Small intestine (tissue), 7 donors: ENCODE data around the gene ANKRD13B. TPM values are rescaled to one million over a fixed set of nuclear protein-coding genes. Genes with fewer than 3 reads are reported as not detected.
"Not testable (repeated sequence)": the region's sequence is repeated elsewhere in the genome, so short reads cannot be mapped to it uniquely, and the experiment has no call there.

Source experiments
- DNase-seq, 2 donors: peaks; one replicate each; pipeline versions ENCODE4 v3.0.0 to v3.0.0-alpha.2; 2013
- FAIRE-seq: peaks from 2 replicates; lab custom pipeline; 2012; peaks lifted over from hg19 to GRCh38; lab: Jason Lieb, UNC
- H3K27ac ChIP-seq, 3 donors: one replicate each; pipeline ENCODE4 v1.5.1; 2013; ENCODE audit warnings: low read length in 2 of 3, mild to moderate bottlenecking in 2 of 3, control low read depth in 1 of 3, inconsistent platforms in 1 of 3, low read depth in 1 of 3, moderate library complexity in 1 of 3
- H3K27me3 ChIP-seq, 3 donors: one replicate each; pipeline ENCODE4 v1.6.1; 2013; ENCODE audit warnings: low read length in 3 of 3, inconsistent platforms in 1 of 3; ENCODE audit not compliant: control insufficient read depth in 3 of 3, insufficient read depth in 3 of 3
- H3K36me3 ChIP-seq, 3 donors: one replicate each; pipeline ENCODE4 v1.6.1; 2013; ENCODE audit warnings: low read length in 3 of 3, inconsistent platforms in 1 of 3, low read depth in 1 of 3, mild to moderate bottlenecking in 1 of 3, moderate library complexity in 1 of 3; ENCODE audit not compliant: control insufficient read depth in 3 of 3, insufficient read depth in 2 of 3
- H3K4me1 ChIP-seq, 3 donors: one replicate each; pipeline ENCODE4 v1.6.1; 2013; ENCODE audit warnings: low read length in 2 of 3, inconsistent platforms in 1 of 3, low read depth in 1 of 3, mild to moderate bottlenecking in 1 of 3, moderate library complexity in 1 of 3; ENCODE audit not compliant: control insufficient read depth in 3 of 3, insufficient read depth in 2 of 3
- H3K4me3 ChIP-seq, 3 donors: one replicate each; pipeline ENCODE4 v1.5.1; 2013; ENCODE audit warnings: low read length in 3 of 3, control low read depth in 1 of 3, inconsistent platforms in 1 of 3, low read depth in 1 of 3, mild to moderate bottlenecking in 1 of 3, moderate library complexity in 1 of 3
- H3K9me3 ChIP-seq, 2 donors: one replicate each; pipeline ENCODE4 v1.6.1; 2013; ENCODE audit warnings: low read depth in 1 of 2, low read length in 1 of 2; ENCODE audit not compliant: control insufficient read depth in 2 of 2, insufficient read depth in 1 of 2
- WGBS, 3 donors: extraction: QIAGEN DNeasy Blood & Tissue Kit; methylation state at CpG; one replicate each; pipeline ENCODE4 v1.1.7; 2013; 5-methylcytosine and 5-hydroxymethylcytosine counted together
- polyA plus RNA-seq, 4 donors: library from polyadenylated mRNA; stranded (reverse) in 3 of 4; unstranded in 1 of 4; fragments of 200-250 nt in 3 of 4; fragments of 120-200 nt in 1 of 4; gene quantifications; one replicate each; pipeline versions ENCODE4 v1.2.1 to v1.2.3, GENCODE V29; 2013
- donor health status: healthy with polysubstance abuse.
- donor health status: control.
- donor health status: control.
- donor health status: Bipolar disorder and iron deficiency.
- donor health status: healthy.

The ANKRD13B gene
- polyA plus RNA-seq, 4 donors: 2.5 to 4.0 (median 3.0) TPM; not detected in 1

DNA sequence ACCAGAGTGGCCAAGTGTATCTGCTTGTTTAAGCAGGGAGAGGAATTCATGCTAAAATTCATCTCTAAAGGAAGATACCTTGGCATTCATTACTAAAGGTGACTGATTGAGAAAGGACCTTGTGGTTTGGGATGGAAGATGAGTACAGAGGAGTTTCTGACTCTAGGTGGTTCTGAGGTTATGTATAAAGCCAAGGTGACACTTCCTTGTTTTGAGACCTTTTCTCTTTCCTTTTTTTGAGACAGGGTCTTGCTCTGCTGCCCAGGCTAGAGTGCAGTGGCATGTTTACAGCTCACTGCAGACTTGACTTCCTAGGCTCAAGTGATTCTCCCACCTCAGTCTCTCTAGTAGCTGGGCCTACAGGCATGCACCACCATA lies 35.2 kb upstream of the ANKRD13B start:
- no peak for DNase-seq
- no peaks in the 10 kb centered on the region for H3K9me3 ChIP-seq
- H3K4me1 ChIP-seq: peaks cover 2 to 25% (median 6%) of the 10 kb centered on the region in 3 donors
- H3K4me3 ChIP-seq: no peak overlapping the region
- H3K36me3 ChIP-seq: peaks cover 0 to 17% (median 9%) of the 10 kb centered on the region in 3 donors
- FAIRE-seq: no peak
- no peak overlapping the region for H3K27ac ChIP-seq
- no peaks in the 10 kb centered on the region for H3K27me3 ChIP-seq

DNA sequence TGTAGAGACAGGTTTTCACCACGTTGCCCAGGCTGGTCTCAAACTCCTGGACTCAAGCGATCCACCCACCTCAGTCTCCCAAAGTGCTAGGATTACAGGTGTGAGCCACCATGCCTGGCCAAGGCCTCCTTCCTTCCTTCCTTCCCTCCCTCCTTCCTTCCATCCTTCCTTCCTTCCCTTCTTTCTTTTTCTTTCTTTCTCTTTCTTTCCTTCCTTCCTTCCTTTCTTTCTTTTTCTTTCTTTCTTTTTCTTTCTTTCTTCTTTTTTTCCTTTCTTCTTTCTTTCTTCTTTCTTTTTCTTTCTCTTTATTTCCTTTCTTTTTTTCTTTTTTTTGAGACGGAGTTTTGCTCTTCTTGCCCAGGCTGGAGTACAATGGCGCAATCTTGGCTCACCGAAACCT lies 34.8 kb upstream of the ANKRD13B start:
- H3K27ac ChIP-seq, H3K27me3 ChIP-seq, H3K4me3 ChIP-seq, FAIRE-seq, DNase-seq, H3K9me3 ChIP-seq: not testable (repeated sequence)
- H3K36me3 ChIP-seq: peaks cover 0 to 21% (median 9%) of the 10 kb centered on the region in 3 donors
- peaks cover 2 to 25% (median 6%) of the 10 kb centered on the region in 3 donors for H3K4me1 ChIP-seq
- 94 to 95% (median 94%) methylated on average over 5 of the region's 5 CpGs for WGBS, 3 donors

DNA sequence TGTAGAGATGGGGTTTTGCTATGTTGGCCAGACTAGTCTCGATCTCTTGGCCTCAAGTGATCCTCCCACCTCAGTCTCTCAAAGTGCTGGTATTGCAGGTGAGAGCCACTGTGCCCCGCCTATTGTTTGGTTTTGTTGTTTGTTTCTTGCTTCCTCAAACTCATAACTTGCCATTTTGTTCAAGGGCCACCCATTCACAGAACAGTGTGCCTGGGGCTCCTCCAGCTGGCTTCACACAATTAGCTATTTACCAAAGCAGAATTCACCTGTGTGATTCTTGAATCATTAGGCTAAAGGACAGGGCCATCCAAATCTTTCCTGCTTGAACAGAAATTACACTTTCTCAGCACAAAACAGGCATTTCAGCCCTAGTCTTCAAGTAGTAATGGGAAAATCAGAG lies 33.3 kb upstream of the ANKRD13B start:
- 92 to 93% (median 93%) methylated on average over 2 of the region's 2 CpGs for WGBS, 3 donors
- H3K4me1 ChIP-seq: peaks cover 2 to 31% (median 6%) of the 10 kb centered on the region in 3 donors
- H3K9me3 ChIP-seq: no peaks in the 10 kb centered on the region
- FAIRE-seq (no peak), DNase-seq (no peak)
- peaks cover 0 to 27% (median 9%) of the 10 kb centered on the region in 3 donors for H3K36me3 ChIP-seq
- no peaks in the 10 kb centered on the region for H3K27me3 ChIP-seq
- no peak overlapping the region for H3K27ac ChIP-seq
- no peak overlapping the region for H3K4me3 ChIP-seq

DNA sequence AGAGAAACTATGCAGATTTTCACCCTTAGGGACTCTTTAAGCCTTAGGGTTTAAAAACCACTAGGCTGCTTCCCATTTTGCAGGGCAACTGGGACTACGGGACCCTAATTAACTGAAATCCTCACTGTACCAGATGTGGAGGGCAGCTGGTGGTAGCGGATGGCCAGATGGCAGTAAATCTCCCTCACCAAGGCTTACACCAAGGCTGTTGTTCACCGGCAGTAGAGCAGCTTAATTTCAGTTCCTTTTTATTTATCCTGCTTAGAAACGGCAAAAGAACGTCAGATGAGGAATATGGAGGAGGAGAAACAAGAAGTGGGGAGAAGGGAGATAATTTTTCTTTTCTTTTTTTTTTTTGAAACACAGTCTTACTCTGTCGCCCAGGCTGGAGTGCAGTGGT lies 32.6 kb upstream of the ANKRD13B start:
- no peak overlapping the region for H3K4me3 ChIP-seq
- WGBS, 3 donors: 74 to 92% (median 87%) methylated on average over 6 of the region's 6 CpGs
- peaks cover 2 to 31% (median 7%) of the 10 kb centered on the region in 3 donors for H3K4me1 ChIP-seq
- DNase-seq (no peak), FAIRE-seq (no peak)
- no peaks in the 10 kb centered on the region for H3K9me3 ChIP-seq
- peak overlapping the region in 1 of 3 donors; percentile 22 for H3K27ac ChIP-seq
- H3K36me3 ChIP-seq: peaks cover 0 to 31% (median 9%) of the 10 kb centered on the region in 3 donors
- H3K27me3 ChIP-seq: peaks cover 0 to under 1% (median 0%) of the 10 kb centered on the region in 3 donors

DNA sequence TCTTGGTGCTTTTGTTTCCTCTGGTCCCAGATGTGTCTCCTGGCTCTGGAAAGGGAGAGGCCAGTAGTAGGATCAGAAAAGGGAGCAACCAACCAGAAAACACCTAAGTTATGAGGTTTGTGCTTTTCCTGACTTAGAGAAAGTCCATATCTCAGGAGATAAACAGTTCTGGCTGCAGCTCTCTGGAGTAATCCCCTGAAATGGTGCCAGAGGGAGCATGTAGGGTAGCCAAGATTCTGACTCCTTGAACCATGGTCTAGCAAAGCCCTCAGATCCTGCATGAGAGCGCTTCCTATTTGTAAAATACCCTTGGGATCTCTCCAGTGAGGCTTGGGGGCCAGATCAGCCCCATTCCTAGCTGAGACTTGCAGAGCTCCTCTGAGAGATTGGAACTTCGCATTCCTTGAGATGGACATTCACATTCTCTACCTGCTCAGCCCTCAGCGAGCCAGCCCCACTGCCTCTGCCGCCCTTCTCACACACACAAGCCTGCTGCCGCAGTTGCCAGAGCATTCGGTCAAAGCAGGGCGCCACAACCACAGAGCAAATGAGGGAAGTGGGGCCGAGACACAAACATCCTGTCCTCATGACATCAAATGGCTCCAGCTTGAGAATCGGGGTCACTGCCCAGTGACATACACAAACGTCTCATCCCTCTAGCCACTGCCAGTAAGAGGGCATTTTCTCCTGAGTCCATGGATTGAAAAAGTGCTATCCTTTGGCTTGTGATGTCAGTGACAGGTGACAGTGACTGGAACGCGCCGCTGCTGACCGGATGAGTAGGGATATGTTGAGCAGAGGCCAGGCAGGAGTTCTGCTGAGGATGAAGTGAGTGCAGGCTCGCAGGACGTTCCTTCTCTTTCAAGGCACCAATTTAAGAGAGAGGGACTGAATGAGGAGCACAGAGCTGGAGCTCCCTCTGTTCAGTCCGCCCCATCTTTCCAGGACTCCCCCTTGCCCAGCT lies 31.1 kb upstream of the ANKRD13B start:
- H3K27me3 ChIP-seq: peaks cover 0 to 8% (median 0%) of the 10 kb centered on the region in 3 donors
- no peak for FAIRE-seq
- WGBS, 3 donors: 65 to 87% (median 78%) methylated on average over 17 of the region's 17 CpGs
- H3K4me3 ChIP-seq: no peak overlapping the region
- peaks cover 2 to 37% (median 6%) of the 10 kb centered on the region in 3 donors for H3K4me1 ChIP-seq
- H3K36me3 ChIP-seq: peaks cover 0 to 31% (median 9%) of the 10 kb centered on the region in 3 donors
- peak overlapping the region in 1 of 3 donors; percentile 41 for H3K27ac ChIP-seq
- no peaks in the 10 kb centered on the region for H3K9me3 ChIP-seq
- DNase-seq: peak in 1 of 2 donors; percentile 15

DNA sequence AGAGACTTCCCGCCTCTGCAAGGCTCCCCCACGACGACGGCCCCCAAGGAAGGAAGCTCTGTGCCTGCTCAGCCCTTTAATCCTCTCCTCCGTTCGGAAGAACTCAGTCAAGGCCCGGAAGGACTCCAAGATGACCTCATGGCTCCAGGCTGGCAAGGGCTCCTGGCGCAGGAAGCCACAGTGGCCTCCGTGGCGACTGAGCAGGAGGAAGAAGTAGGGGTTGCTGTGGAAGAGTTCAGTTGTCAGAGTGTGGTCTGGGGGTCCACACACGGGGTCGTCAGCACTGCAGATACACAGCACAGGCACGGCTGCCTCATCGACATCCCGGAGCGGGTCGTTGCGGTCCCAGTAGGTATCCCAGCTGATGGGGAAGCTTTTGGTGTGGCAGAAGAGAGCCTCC lies 30.3 kb upstream of the ANKRD13B start:
- H3K4me3 ChIP-seq: no peak overlapping the region
- peaks cover 0 to 8% (median 0%) of the 10 kb centered on the region in 3 donors for H3K27me3 ChIP-seq
- 85 to 91% (median 87%) methylated on average over 18 of the region's 18 CpGs for WGBS, 3 donors
- no peaks in the 10 kb centered on the region for H3K9me3 ChIP-seq
- peaks cover under 1 to 30% (median 6%) of the 10 kb centered on the region in 3 donors for H3K4me1 ChIP-seq
- FAIRE-seq: no peak
- DNase-seq: no peak
- H3K27ac ChIP-seq: peak overlapping the region in 2 of 3 donors; percentile 6 to 41
- H3K36me3 ChIP-seq: peaks cover 0 to 31% (median 9%) of the 10 kb centered on the region in 3 donors

DNA sequence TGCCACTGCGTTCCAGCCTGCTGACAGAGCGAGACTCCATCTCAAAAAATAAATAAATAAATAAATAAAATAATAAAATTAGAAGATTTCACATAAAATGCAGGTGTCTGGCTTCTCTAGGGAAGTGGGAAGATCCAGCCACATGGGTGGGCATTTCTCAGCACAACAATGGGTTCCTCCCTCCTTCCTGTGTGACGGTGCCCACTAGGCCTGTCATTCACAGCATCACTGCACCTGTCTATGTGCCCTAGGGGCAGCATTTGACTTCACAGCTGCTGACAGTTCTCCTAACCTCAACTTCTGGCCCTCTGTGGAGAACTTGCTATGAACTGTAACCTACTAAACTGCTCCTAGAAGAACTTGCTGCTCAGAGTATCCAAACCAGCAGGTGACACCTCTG lies 29.1 kb upstream of the ANKRD13B start:
- DNase-seq: no peak
- 93 to 100% (median 98%) methylated on average over 3 of the region's 3 CpGs for WGBS, 3 donors

DNA sequence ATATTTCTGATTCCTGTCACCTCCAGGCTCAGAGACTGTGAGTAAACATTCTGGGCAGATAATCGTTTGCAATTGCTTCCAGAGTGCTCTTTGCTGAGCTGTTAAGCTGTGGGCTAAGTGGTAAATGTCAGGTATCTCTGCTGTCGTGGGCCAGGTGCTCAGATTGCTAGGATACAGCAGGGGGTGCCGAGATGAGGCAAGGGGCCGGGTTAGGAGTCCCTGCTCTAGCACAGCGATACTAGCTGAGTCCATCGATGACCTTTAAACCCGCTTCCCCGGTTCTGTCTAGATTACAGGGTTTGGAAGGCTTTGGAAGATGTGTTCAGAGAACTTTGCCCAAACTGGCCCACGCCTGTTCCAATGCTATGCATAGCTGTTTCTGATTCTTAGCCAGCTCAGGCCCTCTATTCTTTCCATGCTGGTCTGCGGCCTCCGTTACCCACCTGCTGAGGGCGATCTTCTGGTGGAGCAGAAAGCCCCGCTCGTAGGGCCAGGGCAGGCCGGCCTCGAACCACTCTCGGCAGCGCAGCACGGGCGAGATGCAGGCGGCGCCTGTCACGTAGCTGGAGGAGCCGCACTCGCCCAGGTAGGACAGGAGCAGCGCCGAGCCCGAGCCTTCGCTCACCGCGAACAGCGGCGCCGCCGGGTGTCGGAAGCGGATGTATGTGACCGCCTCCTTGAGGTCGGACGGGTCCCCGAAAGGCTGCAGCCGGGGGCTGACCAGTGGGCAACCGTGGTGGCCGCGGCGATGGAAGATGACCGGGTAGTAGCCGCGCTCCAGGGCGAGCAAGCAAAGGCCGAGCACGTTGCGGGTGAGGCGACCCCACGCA lies 27.1 kb upstream of the ANKRD13B start:
- DNase-seq (peak; percentile 73 to 86), FAIRE-seq (no peak)
- peaks cover 0 to 41% (median 9%) of the 10 kb centered on the region in 3 donors for H3K36me3 ChIP-seq
- 2 to 14% (median 6%) methylated on average over 41 to 55 of the region's 55 CpGs for WGBS, 3 donors
- H3K4me1 ChIP-seq: peaks cover 0 to 39% (median 8%) of the 10 kb centered on the region in 3 donors
- peak overlapping the region; percentile 52 to 68 (median 57) for H3K4me3 ChIP-seq
- H3K9me3 ChIP-seq: no peaks in the 10 kb centered on the region
- peaks cover 0 to 8% (median 0%) of the 10 kb centered on the region in 3 donors for H3K27me3 ChIP-seq
- peak overlapping the region; percentile 74 to 97 (median 75) for H3K27ac ChIP-seq

More for the DNA sequence above, 29.1 kb upstream of the ANKRD13B start:
- H3K9me3 ChIP-seq: no peaks in the 10 kb centered on the region
- H3K27me3 ChIP-seq: peaks cover 0 to 8% (median 0%) of the 10 kb centered on the region in 3 donors
- H3K4me1 ChIP-seq: peaks cover 0 to 29% (median 6%) of the 10 kb centered on the region in 3 donors
- H3K27ac ChIP-seq: no peak overlapping the region
- H3K4me3 ChIP-seq: no peak overlapping the region
- no peak for FAIRE-seq
- H3K36me3 ChIP-seq: peaks cover 0 to 31% (median 9%) of the 10 kb centered on the region in 3 donors
